GM10847 (cell line): ENCODE measurements around the gene CFAP90.
A peak's percentile ranks its signal among the peaks of the same experiment; 100 is the strongest.

Experiments used
- POLR2A ChIP-seq: IDR thresholded peaks from 2 replicates; pipeline ENCODE4 v1.6.1; 2011; ENCODE audit not compliant: insufficient read length; ENCODE audit errors: extremely low read depth

CFAP90 gene

DNA sequence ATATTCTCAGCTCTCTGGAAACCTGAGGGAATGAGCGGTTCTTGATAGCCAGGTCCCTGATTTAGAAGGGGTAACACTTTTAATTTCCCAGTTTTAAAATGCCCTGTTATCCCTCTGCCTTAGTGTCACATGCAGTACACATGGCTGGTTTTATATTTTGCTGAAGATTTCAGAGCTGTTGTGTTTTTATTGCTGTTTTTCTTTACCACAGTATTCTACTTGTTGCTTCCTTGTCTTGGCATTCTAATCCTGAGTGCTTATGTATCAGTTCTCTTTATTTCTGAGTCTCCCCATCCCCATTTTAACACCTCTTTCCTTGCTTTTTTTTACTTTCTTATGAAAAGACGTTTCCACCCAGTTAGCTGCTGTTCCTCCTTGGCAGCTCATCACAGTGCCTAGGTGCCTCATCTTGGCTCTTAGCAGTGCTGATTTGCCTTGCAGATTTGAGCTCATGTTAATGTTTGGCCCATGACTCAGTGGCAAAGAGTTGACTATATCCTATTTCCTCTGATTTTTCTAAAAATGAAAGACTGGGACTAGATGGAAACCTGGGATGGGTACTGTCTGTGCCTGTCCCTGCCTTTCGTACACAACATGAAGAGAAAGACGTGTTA is 21.7 kb upstream of the CFAP90 start:
- TF ChIP-seq POLR2A: no peak

DNA sequence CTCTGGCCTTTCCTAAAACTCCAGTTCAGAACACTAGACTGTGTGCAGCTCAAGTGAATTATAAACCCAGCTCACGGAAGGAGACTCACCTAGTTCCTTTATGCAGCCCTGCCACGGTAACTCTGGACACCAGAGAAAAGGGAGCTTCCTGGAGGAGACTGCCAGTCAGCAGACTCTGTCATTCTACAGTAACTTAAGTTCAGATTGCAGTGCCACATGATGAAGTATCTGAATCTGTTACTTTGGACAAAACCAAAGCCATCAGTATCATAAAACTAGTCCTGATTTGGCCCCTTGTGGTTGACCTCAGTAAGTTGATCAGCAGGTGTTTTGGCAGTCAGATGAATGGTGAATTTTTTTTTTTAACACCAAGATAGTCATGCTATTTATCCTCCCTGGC is 20.7 kb upstream of the CFAP90 start:
- no peak for TF ChIP-seq POLR2A

DNA sequence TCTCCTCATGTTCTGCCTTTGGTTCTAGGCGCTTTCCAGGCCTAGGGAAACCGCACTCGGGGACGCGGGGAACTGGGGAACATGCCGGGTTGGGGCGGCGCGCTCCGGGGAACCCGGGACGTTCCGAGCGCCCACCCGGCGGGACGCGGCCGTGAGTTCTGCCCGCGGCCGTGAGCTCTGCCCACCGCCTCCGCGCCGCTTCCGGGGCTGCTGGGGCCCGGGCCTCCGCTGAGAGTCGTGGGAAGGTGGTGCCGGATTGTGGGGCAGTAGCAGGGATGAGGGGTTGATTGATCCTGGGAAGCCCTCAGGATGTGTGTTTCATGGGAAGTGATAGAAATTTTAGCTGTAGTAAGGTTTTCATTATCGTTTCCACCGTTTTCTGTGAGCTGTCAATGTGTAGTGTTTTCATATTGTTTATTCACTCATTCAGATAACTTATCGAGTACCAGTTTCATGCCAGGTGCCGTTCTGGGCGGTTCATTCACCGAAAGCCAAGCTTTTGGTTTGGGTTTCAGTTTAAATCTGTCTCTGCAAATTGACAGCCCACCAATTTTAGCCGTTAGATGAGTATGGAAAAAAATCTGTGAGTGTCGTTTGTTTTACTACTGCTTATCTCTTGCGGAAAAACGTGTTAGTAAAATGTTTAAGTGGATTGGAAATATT is 18.7 kb upstream of the CFAP90 start:
- TF ChIP-seq POLR2A: no peak

DNA sequence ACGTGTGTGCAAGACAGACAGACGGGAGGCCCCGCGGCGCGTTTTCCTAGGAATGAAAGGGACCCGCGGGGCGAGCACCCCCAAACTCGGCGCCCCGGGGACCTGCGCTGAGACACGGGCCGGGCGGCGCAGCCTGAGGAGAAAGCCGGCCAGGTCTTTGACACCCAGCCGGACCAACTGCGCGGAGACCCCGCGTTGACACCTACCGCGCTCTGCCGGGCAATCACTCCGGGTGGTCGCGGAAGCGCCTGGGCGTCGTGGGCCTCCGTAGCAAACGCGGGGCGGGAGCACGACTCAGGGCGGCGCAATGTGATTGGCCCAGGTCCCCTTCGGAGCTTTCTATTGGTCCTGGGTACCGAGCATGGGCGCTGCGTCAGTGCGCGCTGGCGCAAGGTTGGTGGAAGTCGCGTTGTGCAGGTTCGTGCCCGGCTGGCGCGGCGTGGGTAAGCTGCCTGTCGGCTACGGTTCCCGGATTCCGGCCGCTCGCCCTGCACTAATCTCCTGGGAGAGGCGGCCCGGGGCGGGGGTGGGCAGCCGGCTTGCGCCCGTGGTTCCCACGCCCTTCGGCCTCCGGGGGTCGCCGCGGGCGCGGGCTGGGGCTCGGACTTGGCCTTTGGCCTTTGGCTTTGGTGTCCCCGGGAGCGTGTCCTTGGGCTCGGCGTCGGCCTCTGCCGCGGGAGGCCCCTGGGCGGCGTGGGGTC is 18.0 kb upstream of the CFAP90 start, which contains the start of the genes FASTKD3 and MTRR:
FASTKD3 (minus strand) TSS at position 259 of the 701 bp plus-strand sequence. CDS start 948 bp downstream, outside the sequence.
MTRR (plus strand) TSS at position 376 of the 701 bp plus-strand sequence. CDS start 1,647 bp downstream, outside the sequence.
- TF ChIP-seq POLR2A: peak; percentile 87

DNA sequence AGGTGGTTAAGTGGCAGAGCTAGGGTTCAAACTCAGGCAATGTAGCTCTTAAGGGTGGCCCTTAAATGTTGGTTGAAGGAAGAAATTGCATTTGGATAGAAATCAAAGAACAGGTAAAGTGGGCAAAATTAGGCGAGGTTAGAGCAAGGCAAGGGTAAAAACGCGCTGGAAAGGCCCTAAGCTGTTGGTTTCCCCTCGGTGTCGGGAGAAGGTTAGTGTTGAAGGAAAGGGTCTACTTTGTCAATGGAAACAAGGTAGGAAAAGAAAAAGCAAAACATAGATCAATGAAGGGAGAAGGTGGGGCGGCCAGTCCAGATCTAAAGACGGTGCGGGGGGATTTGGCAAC is 17.5 kb upstream of the CFAP90 start:
- TF ChIP-seq POLR2A: no peak

DNA sequence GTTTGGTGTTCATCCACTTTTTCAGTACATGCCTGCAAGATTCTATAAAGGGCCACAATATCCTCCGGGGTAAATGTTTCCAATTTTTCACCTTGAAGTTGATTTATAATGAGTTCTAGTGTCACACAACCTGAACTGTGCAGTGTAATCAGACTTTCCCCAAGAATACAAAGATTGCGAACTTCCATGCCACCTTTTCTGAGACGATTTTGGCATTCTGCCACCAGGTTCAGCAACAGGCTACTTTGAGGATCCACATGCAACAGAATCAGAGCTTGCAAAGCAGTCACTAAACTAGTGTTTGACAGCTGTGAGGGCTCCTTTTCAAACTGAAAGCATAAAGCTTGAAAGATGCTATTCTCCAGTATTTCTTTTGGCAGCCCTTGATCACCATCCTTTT is 16.3 kb upstream of the CFAP90 start:
- TF ChIP-seq POLR2A: no peak

DNA sequence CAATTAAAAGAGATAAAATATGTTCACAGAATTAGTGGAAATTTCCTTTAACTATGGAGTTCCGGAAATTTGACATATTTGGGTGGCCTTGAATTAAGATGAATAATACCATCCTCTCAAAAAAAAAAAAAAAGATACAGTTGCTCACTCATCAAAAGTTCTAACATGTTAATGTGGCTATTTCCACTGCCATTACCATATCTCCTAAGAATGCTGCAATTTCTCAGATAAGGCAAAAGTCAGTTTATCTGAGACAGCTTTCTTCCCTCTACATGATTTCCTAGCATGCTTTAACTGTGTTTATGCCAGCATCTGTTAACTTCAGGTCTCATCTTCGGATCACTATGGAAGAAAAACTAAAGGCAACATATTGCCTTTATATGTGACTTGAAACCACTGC is 15.3 kb upstream of the CFAP90 start:
- TF ChIP-seq POLR2A: no peak

DNA sequence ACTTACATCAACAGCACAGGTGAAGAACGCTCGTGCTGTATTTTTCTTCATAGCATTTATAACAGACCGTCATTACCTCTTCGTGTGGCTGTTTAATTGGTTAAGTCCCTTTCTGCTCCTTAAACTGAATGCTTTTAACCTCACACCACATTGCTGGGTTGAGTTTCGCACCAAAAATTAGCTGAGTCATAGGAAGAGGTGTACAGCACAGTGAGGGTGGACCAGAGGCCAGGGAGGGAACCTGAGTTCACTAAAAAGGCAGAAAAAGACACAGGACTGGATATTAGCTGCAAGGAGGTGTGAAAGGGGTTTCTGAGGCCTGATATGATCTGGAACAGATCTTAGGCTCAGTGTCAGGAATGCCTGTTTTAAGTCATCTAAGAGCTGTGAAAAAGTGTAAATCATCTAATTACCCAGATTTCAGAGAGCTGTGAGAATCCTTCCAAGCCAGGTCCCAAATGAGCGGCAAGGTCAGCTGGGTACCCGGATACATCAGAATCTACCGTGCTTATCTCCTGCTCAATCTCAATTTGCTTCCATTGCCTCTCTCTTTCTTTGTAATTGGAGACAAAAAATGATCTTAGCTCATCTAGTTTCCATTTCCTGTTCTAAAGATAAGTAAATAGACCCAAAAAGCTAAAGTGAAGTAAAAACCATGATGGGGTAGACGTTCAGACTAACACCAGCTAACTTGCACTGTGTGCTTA is 7.1 kb upstream of the CFAP90 start:
- TF ChIP-seq POLR2A: no peak

DNA sequence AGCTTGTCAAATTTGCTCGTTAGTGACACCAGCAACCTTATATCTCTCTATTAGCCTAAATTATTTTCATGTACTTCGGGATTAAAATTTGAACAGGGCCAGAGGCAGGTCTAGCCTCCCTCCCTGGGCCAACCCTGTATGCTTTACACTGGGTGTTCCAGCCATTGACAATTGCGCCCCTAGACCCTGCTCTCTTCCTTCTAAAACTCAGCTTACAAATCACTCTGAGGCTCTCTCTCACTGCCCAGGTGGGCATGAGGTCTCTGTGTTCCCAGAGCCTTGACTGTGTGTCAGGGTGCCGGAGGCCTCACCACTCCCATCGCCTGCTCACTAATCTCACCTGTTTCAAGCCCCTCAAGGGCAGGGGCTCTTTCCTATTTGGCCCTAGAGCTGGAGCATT is 6.4 kb upstream of the CFAP90 start:
- no peak for TF ChIP-seq POLR2A

DNA sequence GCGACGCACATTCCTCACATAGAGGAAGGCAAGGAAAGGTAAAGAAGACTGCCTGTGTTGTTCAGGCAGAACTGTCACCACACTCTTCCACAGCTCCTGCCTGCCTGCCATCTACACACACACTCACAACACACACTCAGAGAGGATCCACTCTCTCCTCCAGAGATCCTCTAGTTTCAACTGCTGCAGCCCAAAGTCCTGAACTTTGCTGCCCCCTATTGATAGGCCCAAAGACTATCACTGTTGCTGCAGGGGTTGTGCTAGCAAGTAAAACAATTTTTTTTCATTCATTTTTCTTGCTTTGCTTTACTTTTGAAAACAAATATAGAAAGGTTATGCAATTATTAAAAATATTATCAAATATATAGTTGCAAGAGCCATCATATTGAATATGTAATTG is 5.9 kb upstream of the CFAP90 start:
- TF ChIP-seq POLR2A: no peak

DNA sequence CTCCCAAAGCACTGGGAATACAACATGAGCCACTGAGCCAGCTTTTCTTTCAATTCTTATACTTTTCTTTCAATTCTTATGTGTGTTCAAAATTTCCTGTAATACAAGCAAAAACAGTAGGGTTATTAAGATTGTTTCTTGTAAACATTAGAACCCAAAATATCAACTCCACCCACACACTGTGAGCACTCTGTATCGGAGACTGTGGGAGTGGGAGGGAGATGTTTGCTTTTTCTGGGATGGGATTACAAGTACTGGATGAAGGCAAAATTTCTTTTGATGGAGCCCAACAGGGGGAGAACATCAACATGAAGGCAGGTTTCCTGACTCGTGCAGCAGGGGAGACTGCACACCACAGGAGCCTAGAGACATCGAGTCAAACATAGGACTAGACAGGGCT is 4.7 kb upstream of the CFAP90 start:
- no peak for TF ChIP-seq POLR2A

DNA sequence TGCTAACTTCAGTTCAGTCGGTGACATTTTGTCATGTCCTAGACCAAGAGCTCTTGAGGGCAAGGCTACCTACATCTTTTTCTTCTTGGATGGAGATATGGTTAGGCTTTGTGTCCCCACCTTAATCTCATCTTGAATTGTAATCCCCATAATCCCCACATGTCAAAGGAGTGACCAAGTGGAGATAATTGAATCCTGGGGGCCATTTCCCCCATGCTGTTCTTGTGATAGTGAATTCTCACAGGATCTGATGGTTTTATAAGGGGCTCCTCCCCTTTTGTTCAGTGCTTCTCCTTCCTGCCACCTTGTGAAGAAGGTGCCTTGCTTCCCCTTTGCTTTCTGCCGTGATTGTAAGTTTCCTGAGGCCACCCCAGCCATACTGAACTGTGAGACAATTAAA is 2.1 kb upstream of the CFAP90 start:
- TF ChIP-seq POLR2A: no peak

DNA sequence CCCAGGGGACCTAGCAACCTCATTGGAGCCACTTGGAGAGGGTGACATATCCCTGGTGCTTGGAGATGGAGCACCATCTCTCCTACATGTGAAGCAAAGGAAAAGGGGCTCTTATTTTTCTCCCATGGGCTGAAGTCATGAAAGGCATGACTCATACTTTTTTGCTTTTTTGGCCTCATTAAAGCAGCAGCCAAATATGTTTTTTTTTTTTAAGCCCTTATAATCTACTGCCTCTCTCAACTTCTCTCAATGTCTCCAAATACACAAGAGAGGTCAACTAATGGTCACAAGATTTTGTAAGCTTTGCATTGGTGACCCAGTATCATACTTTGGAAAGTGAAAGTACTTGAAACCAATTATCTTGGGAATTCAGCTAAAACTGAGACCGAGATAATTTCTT is 1.6 kb upstream of the CFAP90 start:
- TF ChIP-seq POLR2A: no peak

DNA sequence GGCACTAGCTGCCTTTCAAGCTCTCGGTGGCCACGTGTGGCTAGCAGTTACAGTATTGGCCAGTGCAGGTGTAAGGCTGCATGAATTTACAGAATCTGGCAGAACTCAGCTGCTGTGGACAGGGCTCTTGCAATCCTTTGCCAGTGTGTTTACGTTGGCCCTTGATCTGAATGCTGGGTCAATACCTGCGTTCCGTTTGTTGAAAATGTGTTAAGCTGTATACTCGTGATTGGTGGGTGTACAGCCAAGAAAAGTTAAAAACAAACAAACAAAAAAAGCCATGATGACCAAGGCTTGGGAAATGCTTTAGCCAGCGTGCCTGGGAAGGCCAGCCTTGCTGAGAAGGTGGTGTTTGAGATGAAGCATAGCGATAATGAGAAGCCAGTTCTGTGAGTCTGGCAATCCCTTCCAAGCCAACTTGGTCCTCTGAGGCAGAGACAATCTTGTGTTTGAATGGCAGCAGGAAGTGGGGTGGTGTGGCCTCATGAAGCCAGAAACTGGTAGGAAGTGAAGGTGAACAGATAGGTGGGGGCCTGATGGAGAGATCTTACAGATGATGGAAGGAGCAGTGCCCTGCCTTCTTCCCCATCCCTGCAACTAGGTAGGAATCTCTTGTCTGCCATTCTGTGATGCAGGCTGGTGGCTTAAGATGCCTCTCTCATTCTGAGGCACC is 820 bp upstream of the CFAP90 start:
- TF ChIP-seq POLR2A: no peak

DNA sequence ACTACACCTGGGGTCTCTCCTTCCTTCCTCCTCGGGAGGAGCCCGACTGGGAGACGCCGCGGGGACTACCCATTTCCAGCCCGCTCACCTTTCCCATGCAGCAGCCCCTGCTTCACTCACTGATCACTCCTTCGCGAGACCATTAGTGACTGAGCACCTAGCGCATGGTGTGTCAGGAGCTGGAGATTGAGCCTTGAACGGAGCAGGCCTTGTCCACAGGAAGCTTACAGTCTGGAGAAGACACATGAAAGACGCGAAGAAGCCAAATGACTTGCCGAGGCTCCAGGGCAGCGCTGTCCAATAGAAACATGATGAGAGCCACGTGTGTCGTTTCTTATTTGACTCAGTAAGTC is 283 bp upstream of the CFAP90 start:
- TF ChIP-seq POLR2A: no peak
